Measurements from ENCODE around the gene NXNL1. TPM values are rescaled to one million over a fixed set of nuclear protein-coding genes. Genes with fewer than 3 reads are reported as not detected.
A peak's percentile ranks its signal among the peaks of the same experiment; 100 is the strongest.

Gene NXNL1
- total RNA-seq, 4 donors from 2014 or later = 0.44 TPM; not detected in 3

DNA sequence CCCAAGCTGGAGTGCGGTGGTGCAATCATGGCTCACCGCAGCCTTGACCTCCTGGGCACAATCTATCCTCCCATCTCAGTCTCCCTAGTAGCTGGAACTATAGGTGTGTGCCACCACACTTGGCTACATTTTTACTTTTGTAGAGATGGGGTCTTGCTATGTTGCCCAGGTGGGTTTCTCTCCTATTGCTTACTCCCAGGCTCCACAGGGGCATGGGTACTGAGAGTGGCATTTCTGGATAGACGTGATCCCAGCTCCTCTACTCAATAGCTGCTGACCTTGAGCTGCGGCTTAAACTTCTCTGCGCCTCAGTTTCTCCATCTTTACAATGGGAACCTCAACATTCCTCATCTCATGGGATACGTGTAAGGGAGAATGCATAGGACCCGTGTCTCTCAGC is 29.3 kb downstream of the NXNL1 start:
- Histone ChIP-seq H3K36me3 (peaks cover 0 to 7% (median 0%) of the 10 kb centered on the region in 3 donors), H3K4me1 (peaks cover 0 to 9% (median 0%) of the 10 kb centered on the region in 4 donors), H3K27ac (no peak overlapping the region), H3K9me3 (no peaks in the 10 kb centered on the region), H3K27me3 (no peaks in the 10 kb centered on the region), H3K4me3 (no peak overlapping the region)
- TF ChIP-seq, protein P1, sequence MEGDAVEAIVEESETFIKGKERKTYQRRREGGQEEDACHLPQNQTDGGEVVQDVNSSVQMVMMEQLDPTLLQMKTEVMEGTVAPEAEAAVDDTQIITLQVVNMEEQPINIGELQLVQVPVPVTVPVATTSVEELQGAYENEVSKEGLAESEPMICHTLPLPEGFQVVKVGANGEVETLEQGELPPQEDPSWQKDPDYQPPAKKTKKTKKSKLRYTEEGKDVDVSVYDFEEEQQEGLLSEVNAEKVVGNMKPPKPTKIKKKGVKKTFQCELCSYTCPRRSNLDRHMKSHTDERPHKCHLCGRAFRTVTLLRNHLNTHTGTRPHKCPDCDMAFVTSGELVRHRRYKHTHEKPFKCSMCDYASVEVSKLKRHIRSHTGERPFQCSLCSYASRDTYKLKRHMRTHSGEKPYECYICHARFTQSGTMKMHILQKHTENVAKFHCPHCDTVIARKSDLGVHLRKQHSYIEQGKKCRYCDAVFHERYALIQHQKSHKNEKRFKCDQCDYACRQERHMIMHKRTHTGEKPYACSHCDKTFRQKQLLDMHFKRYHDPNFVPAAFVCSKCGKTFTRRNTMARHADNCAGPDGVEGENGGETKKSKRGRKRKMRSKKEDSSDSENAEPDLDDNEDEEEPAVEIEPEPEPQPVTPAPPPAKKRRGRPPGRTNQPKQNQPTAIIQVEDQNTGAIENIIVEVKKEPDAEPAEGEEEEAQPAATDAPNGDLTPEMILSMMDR (IDR thresholded peaks at IDR 0.05) = no peak
- TF ChIP-seq POLR2A (IDR thresholded peaks at IDR 0.05) (no peak), EP300 (IDR thresholded peaks at IDR 0.05) (no peak)
- no peak for DNase-seq (ENCODE audit: low spot score in 2 of 2)
- WGBS, 2 donors = 93 to 96% methylated on average over 7 of the region's 7 CpGs

DNA sequence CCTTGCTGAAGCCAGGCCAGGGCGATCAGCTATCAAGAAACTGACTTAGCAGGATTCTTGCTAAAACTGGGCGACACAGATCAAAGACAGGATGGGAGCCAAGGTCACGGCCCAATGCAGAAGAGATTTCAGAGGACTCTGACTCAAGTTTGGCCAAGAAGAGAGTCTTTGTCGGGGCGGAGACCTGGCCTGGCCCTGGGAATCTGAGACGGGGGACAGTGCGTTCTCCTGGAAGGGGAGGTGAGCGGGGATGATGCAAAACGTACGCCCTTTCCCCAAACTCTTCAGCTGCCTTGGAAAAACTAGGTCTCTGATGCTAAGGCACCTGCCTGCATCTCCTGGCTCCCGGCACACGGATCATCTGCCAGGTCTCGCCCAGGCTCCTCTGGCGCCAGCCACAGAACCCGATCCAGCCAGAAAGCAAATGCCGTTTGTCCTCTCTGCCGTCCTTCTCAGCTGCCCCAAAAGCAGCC is 31.0 kb downstream of the NXNL1 start:
- Histone ChIP-seq H3K27ac (no peak overlapping the region), H3K27me3 (no peaks in the 10 kb centered on the region), H3K4me1 (peaks cover 0 to 14% (median 0%) of the 10 kb centered on the region in 4 donors), H3K4me3 (no peak overlapping the region), H3K9me3 (no peaks in the 10 kb centered on the region), H3K36me3 (no peaks in the 10 kb centered on the region)
- 45 to 48% methylated on average over 17 of the region's 17 CpGs for WGBS, 2 donors
- peak in 1 of 2 donors; percentile 35 for DNase-seq (ENCODE audit: low spot score in 2 of 2)
- no peak for TF ChIP-seq POLR2A (IDR thresholded peaks at IDR 0.05)
- TF ChIP-seq EP300 (IDR thresholded peaks at IDR 0.05) = no peak
- TF ChIP-seq, protein P1 (IDR thresholded peaks at IDR 0.05) = no peak

DNA sequence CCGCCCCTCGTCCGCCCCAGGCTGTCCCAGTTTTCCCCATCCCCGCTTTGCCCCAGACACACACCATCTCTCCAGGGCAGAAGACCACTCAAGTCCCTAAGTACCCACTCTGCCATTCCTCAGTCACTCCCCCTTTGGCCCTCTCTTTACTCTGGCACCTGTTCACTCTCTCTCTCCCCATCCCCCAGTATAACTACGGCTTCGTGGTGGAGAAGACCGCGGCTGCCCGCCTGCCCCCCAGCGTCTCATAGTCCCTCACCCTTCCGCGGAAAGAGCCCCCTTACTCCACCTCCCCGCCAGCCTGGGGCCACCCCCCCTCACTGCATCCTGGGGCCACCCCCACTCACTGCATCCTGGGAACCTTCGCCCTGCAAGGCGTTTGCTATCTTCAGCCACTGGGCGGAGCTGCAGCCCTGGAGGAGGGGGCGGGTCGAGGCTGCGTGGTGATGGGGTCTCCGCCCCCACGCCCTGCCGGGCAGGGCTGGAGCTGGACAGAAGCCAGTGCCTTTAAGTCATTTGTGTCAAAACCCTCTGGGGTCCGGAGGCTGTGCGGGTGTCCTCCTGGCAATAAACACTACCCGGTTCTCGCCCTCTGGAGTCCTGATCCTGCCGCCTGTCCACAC is 35.9 kb downstream of the NXNL1 start:
- Histone ChIP-seq H3K36me3 (peaks cover 0 to 22% (median 0%) of the 10 kb centered on the region in 3 donors), H3K4me1 (peaks cover 0 to 22% (median 3%) of the 10 kb centered on the region in 4 donors), H3K4me3 (no peak overlapping the region), H3K27me3 (no peaks in the 10 kb centered on the region), H3K9me3 (no peaks in the 10 kb centered on the region), H3K27ac (no peak overlapping the region)
- 22 to 28% methylated on average over 22 to 27 of the region's 27 CpGs for WGBS, 2 donors
- DNase-seq (ENCODE audit: low spot score in 2 of 2) = no peak
- no peak for TF ChIP-seq POLR2A (IDR thresholded peaks at IDR 0.05)
- TF ChIP-seq, protein P1 (IDR thresholded peaks at IDR 0.05) = peak in 3 of 5 experiments; percentile 33 to 49 (median 42)

DNA sequence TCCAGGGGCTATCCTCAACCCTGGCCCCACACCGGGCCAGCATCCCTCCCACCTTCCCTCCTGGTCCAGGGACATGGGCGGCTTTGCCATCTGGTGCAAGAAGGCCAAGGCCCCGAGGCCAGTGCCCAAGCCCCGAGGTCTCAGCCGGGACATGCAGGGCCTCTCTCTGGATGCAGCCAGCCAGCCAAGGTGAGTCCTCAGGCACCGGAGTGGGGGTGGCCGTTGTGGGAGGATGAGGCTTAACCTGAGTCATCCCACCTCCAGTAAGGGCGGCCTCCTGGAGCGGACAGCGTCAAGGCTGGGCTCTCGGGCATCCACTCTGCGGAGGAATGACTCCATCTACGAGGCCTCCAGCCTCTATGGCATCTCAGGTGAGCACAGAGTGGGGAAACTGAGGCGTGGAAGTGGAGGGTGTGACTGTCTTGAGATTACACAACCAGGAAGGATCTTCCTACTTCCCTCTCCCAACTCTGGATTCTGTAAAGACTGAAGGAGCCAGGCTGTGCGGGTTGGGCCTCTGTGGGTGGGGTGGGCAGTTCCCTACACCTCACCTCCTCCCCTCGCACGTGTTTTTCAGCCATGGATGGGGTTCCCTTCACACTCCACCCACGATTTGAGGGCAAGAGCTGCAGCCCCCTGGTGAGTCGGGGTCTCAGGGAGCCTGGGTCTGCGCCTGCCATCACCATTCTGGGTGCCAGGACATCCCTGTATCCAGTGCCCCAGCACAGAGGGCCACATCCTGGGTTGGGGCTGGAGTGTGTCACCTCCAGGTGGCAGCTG is 37.1 kb downstream of the NXNL1 start:
- Histone ChIP-seq H3K27ac (no peak overlapping the region), H3K27me3 (no peaks in the 10 kb centered on the region), H3K9me3 (no peaks in the 10 kb centered on the region), H3K4me1 (peaks cover 0 to 24% (median 3%) of the 10 kb centered on the region in 4 donors), H3K36me3 (peaks cover 0 to 22% (median 0%) of the 10 kb centered on the region in 3 donors), H3K4me3 (no peak overlapping the region)
- 88 to 94% methylated on average over 20 of the region's 20 CpGs for WGBS, 2 donors
- no peak for DNase-seq (ENCODE audit: low spot score in 2 of 2)
- TF ChIP-seq EP300 (IDR thresholded peaks at IDR 0.05) = no peak
- TF ChIP-seq, protein P1 (IDR thresholded peaks at IDR 0.05) = no peak
- no peak for TF ChIP-seq POLR2A (IDR thresholded peaks at IDR 0.05)

DNA sequence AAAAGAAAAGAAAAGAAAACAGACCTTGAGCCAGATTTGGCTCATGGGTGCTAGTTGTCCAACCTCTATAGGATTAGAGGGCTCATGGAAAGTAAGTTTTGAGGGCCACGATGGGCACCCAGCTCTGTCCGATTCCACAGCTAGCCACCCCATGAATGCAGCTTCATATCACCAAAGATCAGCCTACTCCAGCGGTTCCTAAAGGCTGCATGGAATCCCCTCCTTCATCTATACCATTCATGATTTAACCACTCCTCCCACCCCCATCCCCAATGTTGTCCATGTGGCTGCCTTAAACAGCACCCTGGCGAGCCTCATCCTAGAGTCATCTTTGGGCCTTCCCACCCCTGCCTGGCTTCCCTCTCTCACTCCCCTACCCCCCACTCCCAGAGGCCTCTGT is 38.8 kb downstream of the NXNL1 start:
- no peak for DNase-seq (ENCODE audit: low spot score in 2 of 2)
- H3K9me3 ChIP-seq = no peaks in the 10 kb centered on the region
- peaks cover 0 to 22% (median 0%) of the 10 kb centered on the region in 3 donors for H3K36me3 ChIP-seq
- no peaks in the 10 kb centered on the region for H3K27me3 ChIP-seq
- H3K4me3 ChIP-seq = no peak overlapping the region
- H3K27ac ChIP-seq = no peak overlapping the region
- TF ChIP-seq EP300 (IDR thresholded peaks at IDR 0.05) = no peak
- WGBS, 2 donors = 94 to 96% methylated on average over 4 of the region's 4 CpGs
- peaks cover 0 to 24% (median 3%) of the 10 kb centered on the region in 4 donors for H3K4me1 ChIP-seq
